ENCODE measurements around the gene KLHL10. TPM values are rescaled to one million over a fixed set of nuclear protein-coding genes. Genes with fewer than 3 reads are reported as not detected.

The KLHL10 gene
- total RNA-seq: not detected

DNA sequence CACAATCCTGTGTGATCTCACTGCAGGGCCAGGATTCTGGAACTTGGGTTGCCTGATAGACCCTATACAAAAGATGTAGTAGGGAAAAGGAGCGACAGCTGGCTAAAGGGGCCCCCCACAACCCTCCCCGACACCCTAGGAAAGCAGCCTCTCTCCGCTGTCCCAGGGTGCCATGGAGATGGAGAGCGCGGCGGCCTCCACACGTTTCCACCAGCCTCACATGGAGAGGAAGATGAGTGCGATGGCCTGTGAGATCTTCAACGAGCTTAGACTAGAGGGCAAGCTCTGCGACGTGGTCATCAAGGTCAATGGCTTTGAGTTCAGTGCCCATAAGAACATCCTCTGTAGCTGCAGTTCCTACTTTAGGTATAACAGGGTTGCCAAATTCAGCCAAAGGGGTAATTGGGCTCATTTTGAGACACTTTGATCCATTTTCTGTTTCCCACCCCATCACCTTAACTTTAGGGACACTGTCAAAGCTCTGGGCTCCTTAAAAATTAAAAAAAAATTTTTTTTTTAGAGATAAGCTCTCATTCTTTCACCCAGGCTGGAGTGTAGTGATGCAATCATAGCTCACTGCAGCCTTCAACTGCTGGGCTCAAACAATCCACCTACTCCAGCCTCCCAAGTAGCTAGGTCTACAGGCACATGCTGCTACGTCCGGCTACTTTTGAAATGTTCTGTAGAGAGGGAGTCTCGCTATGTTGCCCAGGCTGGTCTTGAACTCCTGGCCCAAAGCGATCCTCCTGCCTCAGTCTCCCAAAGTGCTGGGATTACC, at the start of gene KLHL10:
Gene KLHL10, plus strand, starts transcription at position 65 of the 778 bp plus-strand sequence. Its CDS starts 108 bp downstream, at position 173.
- no peaks in the 10 kb centered on the region for H3K27me3 ChIP-seq
- H3K9me3 ChIP-seq: no peaks in the 10 kb centered on the region
- no peak for DNase-seq (ENCODE audit: low spot score)
- no peak for TF ChIP-seq CTCF (IDR thresholded peaks at IDR 0.05)
- no peaks in the 10 kb centered on the region for H3K36me3 ChIP-seq
- H3K27ac ChIP-seq: no peak within 1 kb of the TSS
- no peak within 1 kb of the TSS for H3K4me3 ChIP-seq
- peaks cover 0 to 18% of the 10 kb centered on the region in 2 donors for H3K4me1 ChIP-seq

DNA sequence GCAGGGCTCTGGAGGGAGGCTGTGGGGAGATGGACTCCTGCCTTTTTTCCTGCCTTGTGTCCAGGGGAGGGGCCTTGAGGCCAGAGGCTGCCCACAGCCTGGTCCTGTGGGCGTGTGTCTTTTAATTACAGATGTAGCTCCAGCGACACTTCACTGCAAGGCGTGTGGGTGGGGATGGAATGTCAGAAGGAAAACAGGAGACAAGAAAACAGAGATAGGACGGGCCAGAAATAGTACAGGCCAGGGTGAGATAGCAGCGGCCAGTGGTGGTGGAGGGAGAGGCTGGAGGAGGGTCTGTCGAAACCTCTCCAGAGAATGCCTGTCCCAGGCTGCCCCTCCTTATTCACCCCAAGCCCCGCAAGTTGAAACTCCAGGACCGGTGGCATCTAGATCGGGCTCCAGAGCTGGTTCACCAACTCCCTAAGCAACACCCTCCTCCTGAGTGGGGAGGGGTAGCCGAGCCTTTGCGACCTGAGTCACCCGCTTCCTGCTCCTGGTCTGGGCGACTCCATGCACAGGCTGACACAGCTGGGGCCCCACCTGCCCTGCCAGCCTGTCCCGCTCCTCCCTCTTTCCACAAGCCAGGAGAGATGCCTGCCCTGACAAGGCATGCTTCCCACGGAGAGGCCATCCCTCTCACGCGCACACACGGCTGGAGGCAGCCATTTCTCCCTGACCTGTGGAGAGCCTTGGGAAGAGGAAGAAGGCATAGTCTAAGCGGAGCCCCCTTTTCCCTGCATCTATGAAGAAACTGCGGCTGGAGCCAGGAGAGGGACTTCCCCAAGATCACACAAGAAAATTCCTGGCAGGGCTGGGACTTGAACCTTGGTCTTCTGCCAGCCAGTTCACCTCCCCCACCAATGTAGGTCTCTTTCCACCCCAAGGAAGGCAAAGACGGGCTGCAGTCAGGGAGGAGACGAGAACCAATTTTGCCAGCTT, 44.5 kb upstream of the KLHL10 start:
- peak; percentile 76 for DNase-seq (ENCODE audit: low spot score)
- Histone ChIP-seq H3K27ac (peak overlapping the region; percentile 88 to 95), H3K36me3 (no peaks in the 10 kb centered on the region), H3K4me1 (peaks cover 0 to 32% of the 10 kb centered on the region in 2 donors), H3K27me3 (no peaks in the 10 kb centered on the region), H3K4me3 (peak overlapping the region; percentile 12 to 31), H3K9me3 (no peaks in the 10 kb centered on the region)
- TF ChIP-seq CTCF (IDR thresholded peaks at IDR 0.05): no peak

DNA sequence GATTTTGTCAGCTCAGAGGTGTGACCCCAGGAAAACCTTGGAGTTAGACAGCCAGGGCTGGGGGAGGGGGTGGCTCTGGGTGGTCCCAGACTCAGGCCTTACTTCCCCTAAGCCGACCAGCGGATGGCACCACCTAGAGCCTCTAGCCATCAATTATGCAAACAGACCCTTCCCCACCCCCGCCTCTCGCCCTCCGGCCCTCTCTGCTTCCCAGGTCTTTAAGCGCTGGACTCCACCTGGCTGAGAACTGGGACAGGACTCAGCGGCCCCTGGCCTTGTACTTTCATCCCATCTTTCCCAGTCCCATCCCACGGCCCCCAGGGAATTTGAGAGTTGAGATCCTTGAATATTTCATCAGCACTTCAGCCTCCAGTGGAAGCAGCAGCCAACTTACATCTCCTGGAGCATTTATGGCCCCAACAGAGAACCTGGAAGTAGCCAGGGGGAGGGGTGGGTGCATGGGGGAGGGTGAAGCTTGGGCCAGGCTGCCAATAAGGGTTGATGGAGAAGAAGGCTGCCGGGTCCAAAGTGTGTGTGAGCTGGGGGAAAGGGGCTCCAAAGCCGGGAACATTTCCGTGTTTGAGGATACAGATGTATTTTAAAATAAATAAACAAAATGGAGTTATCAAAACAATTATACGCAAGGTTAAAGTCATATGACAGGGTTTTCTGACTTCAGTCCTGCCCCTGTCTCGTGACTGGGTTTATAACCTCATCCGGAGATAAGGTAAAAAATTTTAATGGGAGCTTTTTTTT, 43.7 kb upstream of the KLHL10 start:
- no peak for TF ChIP-seq CTCF (IDR thresholded peaks at IDR 0.05)
- Histone ChIP-seq H3K27me3 (no peaks in the 10 kb centered on the region), H3K4me3 (peak overlapping the region; percentile 12 to 31), H3K36me3 (no peaks in the 10 kb centered on the region), H3K27ac (peak overlapping the region; percentile 88 to 95), H3K9me3 (no peaks in the 10 kb centered on the region), H3K4me1 (peaks cover 0 to 32% of the 10 kb centered on the region in 2 donors)
- no peak for DNase-seq (ENCODE audit: low spot score)

DNA sequence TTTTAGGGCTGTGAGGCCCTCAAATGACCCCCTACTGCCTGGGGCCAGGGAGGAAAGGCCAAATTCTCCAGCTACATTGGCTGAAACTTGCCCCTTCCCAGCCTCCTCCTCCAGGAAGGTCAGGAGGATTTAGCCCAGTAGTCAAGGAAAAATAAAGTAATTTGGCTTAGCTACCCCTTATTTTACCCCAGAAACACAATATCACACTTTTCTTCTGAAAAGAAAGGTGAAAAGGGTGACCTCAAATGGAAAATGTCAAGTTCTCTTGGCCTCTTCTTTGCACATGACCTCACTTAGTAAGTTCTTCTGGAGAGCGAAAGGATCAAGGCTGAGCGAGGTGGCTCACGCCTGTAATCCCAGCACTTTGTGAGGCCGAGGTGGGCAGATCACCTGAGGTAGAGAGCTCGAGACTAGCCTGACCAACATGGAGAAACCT, 43.1 kb upstream of the KLHL10 start:
- no peak for TF ChIP-seq CTCF (IDR thresholded peaks at IDR 0.05)
- Histone ChIP-seq H3K4me3 (no peak overlapping the region), H3K36me3 (no peaks in the 10 kb centered on the region), H3K4me1 (peaks cover 0 to 32% of the 10 kb centered on the region in 2 donors), H3K27ac (peak overlapping the region; percentile 88 to 95), H3K9me3 (no peaks in the 10 kb centered on the region), H3K27me3 (no peaks in the 10 kb centered on the region)
- DNase-seq (ENCODE audit: low spot score): no peak

DNA sequence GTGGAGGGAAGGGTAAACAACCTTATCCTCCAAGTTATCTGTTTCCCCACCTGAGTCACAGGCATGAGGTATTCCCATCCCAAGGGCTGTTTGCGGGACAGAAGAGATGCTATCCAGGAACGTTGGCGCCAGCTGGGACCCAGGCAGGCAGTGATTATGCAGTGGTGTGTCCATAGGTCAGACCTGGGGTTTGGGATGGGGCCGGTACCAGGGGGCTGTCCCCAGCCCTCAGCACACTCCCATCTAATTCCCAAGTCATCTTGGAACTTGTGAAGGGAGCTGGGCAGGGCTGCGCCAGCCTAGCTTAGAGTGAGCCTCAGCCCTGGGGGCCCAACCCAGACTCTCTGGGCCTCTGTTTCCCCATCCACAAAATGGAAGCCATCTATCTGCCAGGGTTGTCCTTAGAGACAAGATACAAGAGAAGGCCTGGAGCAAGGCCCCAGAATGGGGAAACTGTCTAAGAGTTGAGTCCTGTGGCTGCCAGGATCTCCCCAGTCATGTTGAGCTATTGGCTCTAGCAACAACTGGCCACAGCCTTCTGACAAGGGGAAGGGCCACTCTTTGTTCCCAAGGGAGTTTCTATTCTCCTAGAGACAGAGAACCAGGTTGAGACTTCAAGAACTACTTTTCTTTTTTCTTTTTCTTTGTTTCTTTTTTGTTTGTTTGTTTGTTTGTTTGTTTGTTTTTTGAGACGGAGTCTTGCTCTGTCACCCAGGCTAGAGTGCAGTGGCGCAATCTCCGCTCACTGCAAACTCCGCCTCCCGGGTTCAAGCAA, 41.3 kb upstream of the KLHL10 start:
- Histone ChIP-seq H3K4me1 (peaks cover 0 to 40% of the 10 kb centered on the region in 2 donors), H3K36me3 (no peaks in the 10 kb centered on the region), H3K27me3 (no peaks in the 10 kb centered on the region), H3K9me3 (no peaks in the 10 kb centered on the region), H3K27ac (no peak overlapping the region), H3K4me3 (no peak overlapping the region)
- TF ChIP-seq CTCF (IDR thresholded peaks at IDR 0.05): no peak
- no peak for DNase-seq (ENCODE audit: low spot score)

All from right atrium auricular region (tissue), 2 donors.